GM23338 (cell line): ENCODE results near the gene SYNGR3.

Experiments
- CREB1 ChIP-seq: fragments of 250-450 bp; sonication (Bioruptor Pico); IDR thresholded peaks from 2 replicates; pipeline ENCODE4 v1.5.0; 2020; ENCODE audit warnings: low read depth, mild to moderate bottlenecking, moderate library complexity
- CTCF ChIP-seq, 2 experiments: fragments of 200-600 bp in 1 of 2; sonication (generic) in 1 of 2; conservative IDR thresholded peaks; 2 replicates each; pipeline versions ENCODE4 v1.5.1 to v1.6.1; 2016 to 2017; ENCODE audit warnings: antibody characterized with exemption in 2 of 2, low read depth in 2 of 2, mild to moderate bottlenecking in 2 of 2, moderate library complexity in 1 of 2
- EZH2 ChIP-seq: fragments of 200-600 bp; sonication (generic); IDR thresholded peaks from one replicate; pipeline ENCODE4 v1.8.0; 2017; ENCODE audit warnings: antibody characterized with exemption, mild to moderate bottlenecking, low read depth; ENCODE audit not compliant: unreplicated experiment
- EZH2phosphoT487 ChIP-seq: fragments of 200-600 bp; sonication (generic); IDR thresholded peaks from one replicate; pipeline ENCODE4 v1.8.1; 2018; ENCODE audit warnings: antibody characterized with exemption; ENCODE audit not compliant: unreplicated experiment
- JUNB ChIP-seq: IDR thresholded peaks from one replicate; pipeline ENCODE4 v1.6.1; 2016; ENCODE audit warnings: antibody characterized with exemption; ENCODE audit not compliant: unreplicated experiment
- POLR2AphosphoS5 ChIP-seq: IDR thresholded peaks from 2 replicates; pipeline ENCODE4 v1.6.1; 2016; ENCODE audit warnings: antibody characterized with exemption, low read depth
- REST ChIP-seq: IDR thresholded peaks from one replicate; pipeline ENCODE4 v1.6.1; 2018; ENCODE audit warnings: antibody characterized with exemption; ENCODE audit not compliant: unreplicated experiment
- STAT1 ChIP-seq: IDR thresholded peaks from one replicate; pipeline ENCODE4 v1.6.1; 2016; ENCODE audit warnings: antibody characterized with exemption; ENCODE audit not compliant: unreplicated experiment
- ZNF114 ChIP-seq: fragments of 250-450 bp; sonication (Bioruptor Pico); IDR thresholded peaks from 2 replicates; pipeline ENCODE4 v1.5.0; 2020; ENCODE audit warnings: mild to moderate bottlenecking, moderate library complexity
- ZNF331 ChIP-seq: fragments of 250-450 bp; sonication (Bioruptor Pico); IDR thresholded peaks from 2 replicates; pipeline ENCODE4 v1.5.0; 2020; ENCODE audit warnings: low read depth, mild to moderate bottlenecking, moderate library complexity
- TF ChIP-seq, protein P1 (sequence below): fragments of 250-450 bp; sonication (Bioruptor Pico); IDR thresholded peaks from 2 replicates; pipeline ENCODE4 v1.5.0; 2020; ENCODE audit warnings: mild to moderate bottlenecking, moderate library complexity

- TF ChIP-seq CTCF (conservative IDR thresholded peaks at IDR 0.05; ENCODE audit: low read depth in 2 of 2) (no peak), POLR2AphosphoS5 (no peak; the same call in 1 of the 2 replicates), EZH2 (no peak), REST (no peak), EZH2phosphoT487 (no peak), JUNB (no peak), CREB1 (CRISPR knock-in tag) (no peak), STAT1 (no peak), ZNF331 (CRISPR knock-in tag) (no peak), ZNF114 (CRISPR knock-in tag) (no peak)
- TF ChIP-seq, protein P1, sequence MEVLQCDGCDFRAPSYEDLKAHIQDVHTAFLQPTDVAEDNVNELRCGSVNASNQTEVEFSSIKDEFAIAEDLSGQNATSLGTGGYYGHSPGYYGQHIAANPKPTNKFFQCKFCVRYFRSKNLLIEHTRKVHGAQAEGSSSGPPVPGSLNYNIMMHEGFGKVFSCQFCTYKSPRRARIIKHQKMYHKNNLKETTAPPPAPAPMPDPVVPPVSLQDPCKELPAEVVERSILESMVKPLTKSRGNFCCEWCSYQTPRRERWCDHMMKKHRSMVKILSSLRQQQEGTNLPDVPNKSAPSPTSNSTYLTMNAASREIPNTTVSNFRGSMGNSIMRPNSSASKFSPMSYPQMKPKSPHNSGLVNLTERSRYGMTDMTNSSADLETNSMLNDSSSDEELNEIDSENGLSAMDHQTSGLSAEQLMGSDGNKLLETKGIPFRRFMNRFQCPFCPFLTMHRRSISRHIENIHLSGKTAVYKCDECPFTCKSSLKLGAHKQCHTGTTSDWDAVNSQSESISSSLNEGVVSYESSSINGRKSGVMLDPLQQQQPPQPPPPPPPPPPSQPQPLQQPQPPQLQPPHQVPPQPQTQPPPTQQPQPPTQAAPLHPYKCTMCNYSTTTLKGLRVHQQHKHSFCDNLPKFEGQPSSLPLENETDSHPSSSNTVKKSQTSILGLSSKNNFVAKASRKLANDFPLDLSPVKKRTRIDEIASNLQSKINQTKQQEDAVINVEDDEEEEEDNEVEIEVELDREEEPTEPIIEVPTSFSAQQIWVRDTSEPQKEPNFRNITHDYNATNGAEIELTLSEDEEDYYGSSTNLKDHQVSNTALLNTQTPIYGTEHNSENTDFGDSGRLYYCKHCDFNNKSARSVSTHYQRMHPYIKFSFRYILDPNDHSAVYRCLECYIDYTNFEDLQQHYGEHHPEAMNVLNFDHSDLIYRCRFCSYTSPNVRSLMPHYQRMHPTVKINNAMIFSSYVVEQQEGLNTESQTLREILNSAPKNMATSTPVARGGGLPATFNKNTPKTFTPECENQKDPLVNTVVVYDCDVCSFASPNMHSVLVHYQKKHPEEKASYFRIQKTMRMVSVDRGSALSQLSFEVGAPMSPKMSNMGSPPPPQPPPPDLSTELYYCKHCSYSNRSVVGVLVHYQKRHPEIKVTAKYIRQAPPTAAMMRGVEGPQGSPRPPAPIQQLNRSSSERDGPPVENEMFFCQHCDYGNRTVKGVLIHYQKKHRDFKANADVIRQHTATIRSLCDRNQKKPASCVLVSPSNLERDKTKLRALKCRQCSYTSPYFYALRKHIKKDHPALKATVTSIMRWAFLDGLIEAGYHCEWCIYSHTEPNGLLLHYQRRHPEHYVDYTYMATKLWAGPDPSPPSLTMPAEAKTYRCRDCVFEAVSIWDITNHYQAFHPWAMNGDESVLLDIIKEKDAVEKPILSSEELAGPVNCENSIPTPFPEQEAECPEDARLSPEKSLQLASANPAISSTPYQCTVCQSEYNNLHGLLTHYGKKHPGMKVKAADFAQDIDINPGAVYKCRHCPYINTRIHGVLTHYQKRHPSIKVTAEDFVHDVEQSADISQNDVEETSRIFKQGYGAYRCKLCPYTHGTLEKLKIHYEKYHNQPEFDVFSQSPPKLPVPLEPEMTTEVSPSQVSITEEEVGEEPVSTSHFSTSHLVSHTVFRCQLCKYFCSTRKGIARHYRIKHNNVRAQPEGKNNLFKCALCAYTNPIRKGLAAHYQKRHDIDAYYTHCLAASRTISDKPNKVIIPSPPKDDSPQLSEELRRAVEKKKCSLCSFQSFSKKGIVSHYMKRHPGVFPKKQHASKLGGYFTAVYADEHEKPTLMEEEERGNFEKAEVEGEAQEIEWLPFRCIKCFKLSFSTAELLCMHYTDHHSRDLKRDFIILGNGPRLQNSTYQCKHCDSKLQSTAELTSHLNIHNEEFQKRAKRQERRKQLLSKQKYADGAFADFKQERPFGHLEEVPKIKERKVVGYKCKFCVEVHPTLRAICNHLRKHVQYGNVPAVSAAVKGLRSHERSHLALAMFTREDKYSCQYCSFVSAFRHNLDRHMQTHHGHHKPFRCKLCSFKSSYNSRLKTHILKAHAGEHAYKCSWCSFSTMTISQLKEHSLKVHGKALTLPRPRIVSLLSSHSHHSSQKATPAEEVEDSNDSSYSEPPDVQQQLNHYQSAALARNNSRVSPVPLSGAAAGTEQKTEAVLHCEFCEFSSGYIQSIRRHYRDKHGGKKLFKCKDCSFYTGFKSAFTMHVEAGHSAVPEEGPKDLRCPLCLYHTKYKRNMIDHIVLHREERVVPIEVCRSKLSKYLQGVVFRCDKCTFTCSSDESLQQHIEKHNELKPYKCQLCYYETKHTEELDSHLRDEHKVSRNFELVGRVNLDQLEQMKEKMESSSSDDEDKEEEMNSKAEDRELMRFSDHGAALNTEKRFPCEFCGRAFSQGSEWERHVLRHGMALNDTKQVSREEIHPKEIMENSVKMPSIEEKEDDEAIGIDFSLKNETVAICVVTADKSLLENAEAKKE: no peak
These were observed 3.0 kb downstream of the SYNGR3 start for GRCh38 chr16:1992704-1993317.
